OCI-LY3 (cell line): ENCODE results near the gene ATRN.

Experiments
- EZH2phosphoT487 ChIP-seq: fragments of 200-600 bp; shearing (Covaris generic); IDR thresholded peaks from 2 replicates; pipeline ENCODE4 v1.6.1; 2018; ENCODE audit warnings: antibody characterized with exemption, mixed run types, low read depth
- TF ChIP-seq, protein P1 (sequence below): fragments of 200-600, 300-600 bp; sonication (generic); IDR thresholded peaks from 2 replicates; pipeline ENCODE4 v1.5.1; 2014; ENCODE audit warnings: antibody characterized with exemption, low read length, low read depth

DNA sequence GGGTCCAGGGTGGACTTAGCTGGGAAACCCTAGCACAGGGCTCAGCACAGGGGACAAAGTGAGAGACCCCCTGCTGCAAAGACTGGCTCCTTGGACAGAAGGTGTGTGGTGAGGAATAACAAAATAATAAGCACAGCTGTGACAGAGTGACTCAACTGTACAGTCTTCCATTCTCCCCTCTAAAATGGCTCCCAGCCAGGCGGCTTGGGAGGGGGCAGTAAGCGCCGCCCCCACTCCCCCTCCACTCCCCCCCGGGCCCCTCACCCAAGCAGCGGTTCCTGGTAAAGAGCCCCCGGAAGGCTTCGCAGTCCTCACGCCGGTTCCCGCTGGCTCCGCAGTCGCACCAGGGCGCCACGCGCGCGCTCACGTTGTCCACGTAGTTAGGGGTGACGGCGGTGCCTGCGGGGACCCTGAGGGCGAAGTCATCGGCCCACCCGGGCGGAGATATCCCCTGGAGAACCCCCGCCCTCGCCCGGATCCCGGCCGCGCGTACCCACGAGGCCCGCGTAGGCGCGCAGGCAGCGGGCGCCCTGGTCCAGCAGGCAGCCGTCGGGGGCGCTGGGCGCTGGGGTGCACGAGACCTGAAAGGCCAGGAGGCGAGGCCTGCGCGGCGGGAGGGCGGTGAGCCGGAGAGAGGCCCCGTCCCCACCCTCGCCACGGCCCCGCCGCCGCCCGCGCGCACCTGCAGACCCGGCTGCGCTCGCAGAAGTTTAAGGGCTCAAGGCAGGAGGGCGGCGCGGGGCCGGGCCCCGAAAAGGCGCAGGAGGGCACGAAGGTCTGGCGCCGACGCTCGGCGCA is 189.6 kb downstream of the ATRN start:
- TF ChIP-seq, protein P1, sequence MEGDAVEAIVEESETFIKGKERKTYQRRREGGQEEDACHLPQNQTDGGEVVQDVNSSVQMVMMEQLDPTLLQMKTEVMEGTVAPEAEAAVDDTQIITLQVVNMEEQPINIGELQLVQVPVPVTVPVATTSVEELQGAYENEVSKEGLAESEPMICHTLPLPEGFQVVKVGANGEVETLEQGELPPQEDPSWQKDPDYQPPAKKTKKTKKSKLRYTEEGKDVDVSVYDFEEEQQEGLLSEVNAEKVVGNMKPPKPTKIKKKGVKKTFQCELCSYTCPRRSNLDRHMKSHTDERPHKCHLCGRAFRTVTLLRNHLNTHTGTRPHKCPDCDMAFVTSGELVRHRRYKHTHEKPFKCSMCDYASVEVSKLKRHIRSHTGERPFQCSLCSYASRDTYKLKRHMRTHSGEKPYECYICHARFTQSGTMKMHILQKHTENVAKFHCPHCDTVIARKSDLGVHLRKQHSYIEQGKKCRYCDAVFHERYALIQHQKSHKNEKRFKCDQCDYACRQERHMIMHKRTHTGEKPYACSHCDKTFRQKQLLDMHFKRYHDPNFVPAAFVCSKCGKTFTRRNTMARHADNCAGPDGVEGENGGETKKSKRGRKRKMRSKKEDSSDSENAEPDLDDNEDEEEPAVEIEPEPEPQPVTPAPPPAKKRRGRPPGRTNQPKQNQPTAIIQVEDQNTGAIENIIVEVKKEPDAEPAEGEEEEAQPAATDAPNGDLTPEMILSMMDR, result no peak
- no peak for TF ChIP-seq EZH2phosphoT487
